ENCODE measurements around the gene ITGA8. TPM values are rescaled to one million over a fixed set of nuclear protein-coding genes. Genes with fewer than 3 reads are reported as not detected.
"Not testable (repeated sequence)": the region's sequence is repeated elsewhere in the genome, so short reads cannot be mapped to it uniquely, and the experiment has no call there.

ITGA8 gene
- total RNA-seq, 2 experiments from 2014 or later = not detected

- Mint-ChIP-seq H3K4me1 (ENCODE audit: low read depth) (no peaks in the 10 kb centered on the region), H3K27me3 (peaks cover 16% of the 10 kb centered on the region), H3K36me3 (ENCODE audit: low read depth) (no peaks in the 10 kb centered on the region), H3K9me3 (no peaks in the 10 kb centered on the region), H3K4me3 (no peak overlapping the region), H3K27ac (no peak overlapping the region)
- ChIA-PET CTCF (no interaction called here), POLR2A (no interaction called here)
- H3K36me3 ChIP-seq (ENCODE audit: insufficient read depth, low read length) = no peaks in the 10 kb centered on the region
- DNase-seq (no peak), ATAC-seq (ENCODE audit: poor library complexity) (no peak)
- no peak for TF ChIP-seq CTCF (IDR thresholded peaks at IDR 0.05)
- H3K9me3 ChIP-seq (ENCODE audit: control insufficient read depth in 1 of 2, insufficient read depth in 1 of 2, low read length in 2 of 2) = no peaks in the 10 kb centered on the region
- H3K27me3 ChIP-seq (ENCODE audit: control insufficient read depth in 1 of 2, insufficient read depth in 2 of 2, low read length in 2 of 2) = peaks cover 0 to 2% of the 10 kb centered on the region in 2 experiments
- H3K27ac ChIP-seq (ENCODE audit: low read depth in 1 of 2, low read length in 2 of 2) = no peak overlapping the region
- no peaks in the 10 kb centered on the region for H3K4me1 ChIP-seq (ENCODE audit: insufficient read depth, low read length)
- H3K4me3 ChIP-seq (ENCODE audit: low read length) = no peak overlapping the region
- intact Hi-C loops (cut with DNase I, micrococcal nuclease) = no loop called here
Measured at GRCh38 chr10:15636446-15636845, 83.3 kb downstream of the ITGA8 start.

GRCh38 chr10:15632456-15633091, 87.1 kb downstream of the ITGA8 start:
- Histone ChIP-seq H3K27me3 (ENCODE audit: control insufficient read depth in 1 of 2, insufficient read depth in 2 of 2, low read length in 2 of 2) (no peaks in the 10 kb centered on the region), H3K36me3 (ENCODE audit: insufficient read depth, low read length) (no peaks in the 10 kb centered on the region), H3K27ac (ENCODE audit: low read depth in 1 of 2, low read length in 2 of 2) (no peak overlapping the region), H3K9me3 (ENCODE audit: control insufficient read depth in 1 of 2, insufficient read depth in 1 of 2, low read length in 2 of 2) (no peaks in the 10 kb centered on the region), H3K4me1 (ENCODE audit: insufficient read depth, low read length) (no peaks in the 10 kb centered on the region), H3K4me3 (ENCODE audit: low read length) (no peak overlapping the region)
- no peak for TF ChIP-seq CTCF (IDR thresholded peaks at IDR 0.05)
- CTCF ChIA-PET = no interaction called here
- ATAC-seq (ENCODE audit: poor library complexity) = no peak
- no peaks in the 10 kb centered on the region for H3K4me1 Mint-ChIP-seq (ENCODE audit: low read depth)
- DNase-seq = no peak
- intact Hi-C loops (cut with DNase I, micrococcal nuclease) = no loop called here
- peaks cover 7% of the 10 kb centered on the region for H3K27me3 Mint-ChIP-seq
- no peak overlapping the region for H3K27ac Mint-ChIP-seq
- H3K4me3 Mint-ChIP-seq = no peak overlapping the region
- no peaks in the 10 kb centered on the region for H3K9me3 Mint-ChIP-seq
- no peaks in the 10 kb centered on the region for H3K36me3 Mint-ChIP-seq (ENCODE audit: low read depth)
- POLR2A ChIA-PET = no interaction called here

GRCh38 chr10:15631205-15631604, 88.5 kb downstream of the ITGA8 start:
- intact Hi-C loops (cut with DNase I, micrococcal nuclease); ATAC-seq (ENCODE audit: poor library complexity); H3K27ac Mint-ChIP-seq: not testable (repeated sequence)

GRCh38 chr10:15630353-15630752, 89.4 kb downstream of the ITGA8 start:
- no peak for TF ChIP-seq CTCF (IDR thresholded peaks at IDR 0.05)
- no peak overlapping the region for H3K4me3 Mint-ChIP-seq
- Histone ChIP-seq H3K36me3 (ENCODE audit: insufficient read depth, low read length) (no peaks in the 10 kb centered on the region), H3K27me3 (ENCODE audit: control insufficient read depth in 1 of 2, insufficient read depth in 2 of 2, low read length in 2 of 2) (no peaks in the 10 kb centered on the region), H3K4me3 (ENCODE audit: low read length) (no peak overlapping the region), H3K4me1 (ENCODE audit: insufficient read depth, low read length) (no peaks in the 10 kb centered on the region), H3K27ac (ENCODE audit: low read depth in 1 of 2, low read length in 2 of 2) (no peak overlapping the region), H3K9me3 (ENCODE audit: control insufficient read depth in 1 of 2, insufficient read depth in 1 of 2, low read length in 2 of 2) (no peaks in the 10 kb centered on the region)
- POLR2A ChIA-PET = no interaction called here
- DNase-seq (no peak), ATAC-seq (ENCODE audit: poor library complexity) (no peak)
- H3K9me3 Mint-ChIP-seq = no peaks in the 10 kb centered on the region
- H3K27me3 Mint-ChIP-seq = peaks cover 6% of the 10 kb centered on the region
- intact Hi-C loops (cut with DNase I, micrococcal nuclease) = no loop called here
- H3K36me3 Mint-ChIP-seq (ENCODE audit: low read depth) = no peaks in the 10 kb centered on the region
- CTCF ChIA-PET = no interaction called here
- no peak overlapping the region for H3K27ac Mint-ChIP-seq
- no peaks in the 10 kb centered on the region for H3K4me1 Mint-ChIP-seq (ENCODE audit: low read depth)

More at GRCh38 chr10:15631205-15631604, 88.5 kb downstream of the ITGA8 start:
- H3K4me1 ChIP-seq (ENCODE audit: insufficient read depth, low read length); H3K27ac ChIP-seq (ENCODE audit: low read depth in 1 of 2, low read length in 2 of 2); H3K27me3 Mint-ChIP-seq; H3K27me3 ChIP-seq (ENCODE audit: control insufficient read depth in 1 of 2, insufficient read depth in 2 of 2, low read length in 2 of 2); H3K4me1 Mint-ChIP-seq (ENCODE audit: low read depth); H3K9me3 ChIP-seq (ENCODE audit: control insufficient read depth in 1 of 2, insufficient read depth in 1 of 2, low read length in 2 of 2); H3K9me3 Mint-ChIP-seq; POLR2A ChIA-PET; H3K4me3 Mint-ChIP-seq; DNase-seq; H3K4me3 ChIP-seq (ENCODE audit: low read length); CTCF ChIA-PET; H3K36me3 Mint-ChIP-seq (ENCODE audit: low read depth); H3K36me3 ChIP-seq (ENCODE audit: insufficient read depth, low read length): not testable (repeated sequence)
